Stimulated activated CD8-positive, alpha-beta memory T cell treated with anti-CD3 and anti-CD28 coated beads, Interleukin-4, amount 100 ng/mL, for 24 hours (primary cell): Measurements from ENCODE around the gene MOK.

Experiments used
- DNase-seq: peaks from one replicate; pipeline ENCODE4 v3.0.0-alpha.2; 2020; ENCODE audit warnings: low read depth

Gene MOK

GRCh38 chr14:102205560-102205959 lies 99.4 kb downstream of the MOK start:
- DNase-seq: no peak

- DNase-seq: no peak
Observed at GRCh38 chr14:102203382-102203781, 101.6 kb downstream of the MOK start.

GRCh38 chr14:102202944-102203343 lies 102.0 kb downstream of the MOK start:
- no peak for DNase-seq

- no peak for DNase-seq
Observed at GRCh38 chr14:102201776-102202175, 103.2 kb downstream of the MOK start.

- no peak for DNase-seq
Observed at GRCh38 chr14:102201353-102201738, 103.6 kb downstream of the MOK start.

- no peak for DNase-seq
Observed at GRCh38 chr14:102200690-102201352, 104.1 kb downstream of the MOK start.

- DNase-seq: no peak
Observed at GRCh38 chr14:102197317-102197853, 107.6 kb downstream of the MOK start.

- DNase-seq: no peak
Observed at GRCh38 chr14:102196902-102197230, 108.1 kb downstream of the MOK start.

- no peak for DNase-seq
Observed at GRCh38 chr14:102196039-102196901, 108.7 kb downstream of the MOK start.

GRCh38 chr14:102195446-102195845 lies 109.5 kb downstream of the MOK start:
- no peak for DNase-seq

- no peak for DNase-seq
Observed at GRCh38 chr14:102194856-102195255, 110.1 kb downstream of the MOK start.

GRCh38 chr14:102192840-102193502 lies 112.0 kb downstream of the MOK start:
- no peak for DNase-seq

GRCh38 chr14:102189874-102190273 lies 115.1 kb downstream of the MOK start:
- no peak for DNase-seq

GRCh38 chr14:102188187-102188586 lies 116.8 kb downstream of the MOK start:
- no peak for DNase-seq

GRCh38 chr14:102187568-102188001 lies 117.4 kb downstream of the MOK start:
- no peak for DNase-seq

GRCh38 chr14:102187044-102187443 lies 117.9 kb downstream of the MOK start:
- DNase-seq: no peak

GRCh38 chr14:102185360-102185759 lies 119.6 kb downstream of the MOK start:
- no peak for DNase-seq

GRCh38 chr14:102184316-102185035 lies 120.5 kb downstream of the MOK start:
- no peak for DNase-seq

GRCh38 chr14:102183886-102184285 lies 121.1 kb downstream of the MOK start:
- no peak for DNase-seq

GRCh38 chr14:102182936-102183619 lies 121.9 kb downstream of the MOK start:
- DNase-seq: no peak

GRCh38 chr14:102182190-102182589 lies 122.8 kb downstream of the MOK start:
- no peak for DNase-seq

- no peak for DNase-seq
Observed at GRCh38 chr14:102181187-102181586, 123.8 kb downstream of the MOK start.
